Prostate gland (tissue), 2 donors: ENCODE data around the gene LRRC18.

Experiments used
- POLR2AphosphoS5 ChIP-seq: sonication (generic); formaldehyde crosslinking; IDR thresholded peaks from one replicate; pipeline ENCODE4 v1.6.1; 2017; ENCODE audit warnings: antibody characterized with exemption
- TF ChIP-seq, protein P1 (sequence below), 4 experiments: fragments of 200-600 bp in 2 of 4; fragments of 450-650 bp in 2 of 4; sonication (generic) in 2 of 4; IDR thresholded peaks; 1 replicate in 3 of 4; 2 replicates in 1 of 4; pipeline ENCODE4 v1.5.1; 2016 to 2019; ENCODE audit warnings: antibody characterized with exemption in 4 of 4, mild to moderate bottlenecking in 2 of 4, moderate library complexity in 2 of 4

DNA sequence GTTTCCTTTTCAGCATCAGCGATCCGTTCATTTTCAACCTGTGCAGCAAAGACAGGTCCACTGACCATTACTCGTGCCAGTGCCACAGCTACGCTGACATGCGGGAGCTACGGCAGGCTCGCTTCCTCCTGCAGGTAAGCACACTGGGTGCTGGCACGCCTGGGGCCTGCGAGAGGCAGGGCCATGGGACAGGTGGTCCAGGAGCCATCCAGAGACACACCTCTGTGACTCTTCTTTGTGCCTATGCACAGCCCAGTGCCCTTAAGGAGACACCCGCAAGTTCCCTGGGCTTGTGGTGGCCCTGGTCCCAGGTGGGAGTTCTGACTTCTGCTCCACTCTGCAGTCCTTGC, 42.2 kb downstream of the LRRC18 start:
- TF ChIP-seq POLR2AphosphoS5, result no peak
- TF ChIP-seq, protein P1, sequence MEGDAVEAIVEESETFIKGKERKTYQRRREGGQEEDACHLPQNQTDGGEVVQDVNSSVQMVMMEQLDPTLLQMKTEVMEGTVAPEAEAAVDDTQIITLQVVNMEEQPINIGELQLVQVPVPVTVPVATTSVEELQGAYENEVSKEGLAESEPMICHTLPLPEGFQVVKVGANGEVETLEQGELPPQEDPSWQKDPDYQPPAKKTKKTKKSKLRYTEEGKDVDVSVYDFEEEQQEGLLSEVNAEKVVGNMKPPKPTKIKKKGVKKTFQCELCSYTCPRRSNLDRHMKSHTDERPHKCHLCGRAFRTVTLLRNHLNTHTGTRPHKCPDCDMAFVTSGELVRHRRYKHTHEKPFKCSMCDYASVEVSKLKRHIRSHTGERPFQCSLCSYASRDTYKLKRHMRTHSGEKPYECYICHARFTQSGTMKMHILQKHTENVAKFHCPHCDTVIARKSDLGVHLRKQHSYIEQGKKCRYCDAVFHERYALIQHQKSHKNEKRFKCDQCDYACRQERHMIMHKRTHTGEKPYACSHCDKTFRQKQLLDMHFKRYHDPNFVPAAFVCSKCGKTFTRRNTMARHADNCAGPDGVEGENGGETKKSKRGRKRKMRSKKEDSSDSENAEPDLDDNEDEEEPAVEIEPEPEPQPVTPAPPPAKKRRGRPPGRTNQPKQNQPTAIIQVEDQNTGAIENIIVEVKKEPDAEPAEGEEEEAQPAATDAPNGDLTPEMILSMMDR (IDR thresholded peaks at IDR 0.05), result no peak
